ENCODE measurements around the gene MAB21L4.

The MAB21L4 gene

DNA sequence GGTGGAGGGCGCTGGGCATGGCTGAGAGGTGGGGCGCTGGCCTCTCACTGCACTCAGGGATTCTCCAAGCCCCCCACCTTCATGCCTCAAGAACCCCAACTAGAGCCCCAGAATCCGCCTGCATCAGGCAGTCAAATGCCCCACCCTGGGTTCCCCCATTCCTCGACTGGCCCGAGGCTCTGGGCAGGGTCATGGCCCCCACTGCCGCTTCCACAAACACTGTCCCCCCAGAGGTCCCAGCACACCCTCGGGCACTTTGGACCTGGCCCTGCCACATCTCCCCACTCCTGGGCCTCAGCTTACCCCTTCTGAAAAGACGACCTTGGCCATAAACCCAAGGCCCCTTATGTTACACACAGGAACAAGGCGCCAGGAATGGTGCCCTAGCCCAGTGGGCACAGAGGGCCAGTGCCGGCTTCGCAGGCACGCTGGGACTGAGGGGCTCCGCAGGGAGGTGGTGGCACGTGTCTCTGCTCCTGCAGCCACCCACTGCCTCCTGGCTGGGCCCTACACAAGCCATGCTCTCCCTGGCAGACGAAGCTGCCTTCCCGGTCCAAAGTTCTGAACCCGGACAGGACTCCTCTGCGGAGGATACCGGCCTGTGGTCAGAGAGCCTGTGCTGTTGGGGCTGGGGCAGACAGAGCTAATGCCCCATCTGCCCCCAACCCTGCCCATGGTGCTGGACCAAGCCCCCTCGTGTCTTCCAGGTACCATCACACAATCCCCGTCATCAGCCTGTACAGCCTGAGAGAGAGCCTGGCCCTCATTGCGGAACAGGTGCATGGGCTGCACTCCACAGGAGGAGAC, 20.5 kb downstream of the MAB21L4 start:
- no peak for DNase-seq

DNA sequence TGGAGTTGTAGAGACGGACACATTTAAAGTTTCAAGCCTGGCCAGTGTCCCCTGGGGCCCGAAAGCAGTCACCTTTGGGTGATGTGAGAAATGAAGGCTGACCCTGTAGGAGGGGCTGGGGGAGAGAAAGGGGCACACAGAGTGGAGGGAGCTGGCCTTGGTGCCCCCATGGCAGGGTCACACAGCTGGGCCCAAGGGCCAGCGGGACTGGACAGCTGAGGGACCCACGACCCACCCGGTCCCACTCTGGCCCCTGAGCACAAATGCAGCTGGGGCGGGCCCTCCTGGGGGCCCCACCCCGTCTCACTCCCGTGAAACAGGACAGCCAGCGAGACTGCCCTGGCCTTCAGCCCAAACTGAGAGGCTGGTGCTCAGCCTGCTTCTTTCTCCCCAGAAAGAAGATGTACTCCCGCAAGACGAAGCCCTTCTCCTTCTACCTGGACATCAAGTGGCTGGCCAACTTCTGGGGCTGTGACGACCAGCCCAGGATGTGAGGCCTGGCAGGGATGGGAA, 21.2 kb downstream of the MAB21L4 start:
- DNase-seq, result no peak

- DNase-seq, result no peak
Observed at GRCh38 chr2:240873805-240874714, 21.9 kb downstream of the MAB21L4 start.

DNA sequence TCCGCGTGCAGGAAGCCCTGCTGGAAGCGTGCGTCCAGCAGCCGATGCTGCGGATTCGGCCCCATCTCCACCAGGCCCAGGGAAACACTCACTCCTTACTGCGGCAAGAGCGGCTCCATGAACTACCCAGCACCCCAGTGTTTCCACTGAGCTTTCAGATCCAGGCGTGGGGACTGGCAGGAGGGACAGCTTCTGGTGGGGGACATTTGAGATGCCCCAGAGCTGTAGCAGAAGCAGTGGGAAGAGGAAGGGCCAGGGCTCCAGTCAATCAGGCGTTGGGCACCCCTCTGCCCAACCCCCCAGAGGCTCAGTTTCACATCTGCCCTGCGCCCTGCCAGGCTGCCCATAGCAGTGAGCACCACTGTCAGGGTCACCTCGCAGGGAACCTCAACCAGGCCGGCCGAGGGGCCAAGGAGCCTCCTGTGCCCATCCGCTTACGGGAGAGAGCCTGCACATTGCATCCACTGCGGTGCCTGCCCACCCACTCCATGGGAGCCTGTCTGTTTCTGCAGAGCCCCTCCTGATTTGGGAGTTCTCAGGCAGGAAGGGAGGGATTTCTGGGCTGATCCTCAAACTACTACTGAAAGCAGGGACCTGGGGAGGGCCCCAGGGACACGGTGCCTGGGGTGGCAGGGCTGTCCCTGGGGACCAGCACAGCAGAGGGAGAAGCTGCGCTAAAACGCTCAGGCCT, 22.7 kb downstream of the MAB21L4 start:
- no peak for DNase-seq

GRCh38 chr2:240872317-240873097, 23.4 kb downstream of the MAB21L4 start:
- no peak for DNase-seq

DNA sequence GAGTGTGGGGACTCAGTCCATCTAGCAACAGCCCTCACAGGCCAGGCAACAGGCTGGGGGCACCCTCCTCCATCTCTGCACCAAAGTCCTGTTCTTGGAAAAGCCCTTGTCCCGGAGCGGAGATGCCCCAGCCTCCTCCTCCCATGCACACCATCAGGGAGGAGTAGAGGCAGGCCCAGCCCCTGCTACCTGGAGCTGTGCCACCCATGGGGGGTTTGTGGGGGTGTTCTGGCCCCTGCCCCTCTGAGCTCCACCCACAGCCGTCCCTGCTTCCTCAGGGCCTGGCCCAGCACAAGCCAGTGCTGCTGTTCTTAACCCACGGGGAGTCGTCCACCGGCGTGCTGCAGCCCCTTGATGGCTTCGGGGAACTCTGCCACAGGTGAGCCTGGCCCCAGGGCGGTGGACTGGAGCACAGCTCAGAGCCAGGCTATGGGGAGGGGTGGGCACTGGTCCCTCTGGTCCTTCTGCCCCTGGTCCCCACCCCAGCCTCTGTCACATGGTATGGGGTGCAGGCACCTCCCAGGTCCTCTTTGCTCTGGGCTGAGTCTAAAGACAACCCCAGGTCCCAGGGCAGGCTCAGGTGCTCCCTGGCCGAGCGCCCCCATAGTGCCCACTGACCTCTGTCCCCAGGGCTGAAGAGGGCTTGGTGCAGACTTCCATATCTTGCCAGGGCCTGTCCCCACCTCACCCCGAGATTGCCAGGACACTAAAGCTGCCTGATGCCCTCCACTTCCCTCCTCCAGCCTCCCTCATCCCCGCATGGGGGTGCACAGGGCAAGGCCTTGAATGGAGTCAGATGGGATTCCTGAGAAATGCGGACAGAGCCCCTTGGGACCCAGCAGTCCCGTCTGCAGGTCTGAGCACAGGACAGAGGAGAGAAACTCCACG, 24.6 kb downstream of the MAB21L4 start:
- DNase-seq, result no peak

- DNase-seq, result no peak
Observed at GRCh38 chr2:240869956-240870875, 25.7 kb downstream of the MAB21L4 start.

DNA sequence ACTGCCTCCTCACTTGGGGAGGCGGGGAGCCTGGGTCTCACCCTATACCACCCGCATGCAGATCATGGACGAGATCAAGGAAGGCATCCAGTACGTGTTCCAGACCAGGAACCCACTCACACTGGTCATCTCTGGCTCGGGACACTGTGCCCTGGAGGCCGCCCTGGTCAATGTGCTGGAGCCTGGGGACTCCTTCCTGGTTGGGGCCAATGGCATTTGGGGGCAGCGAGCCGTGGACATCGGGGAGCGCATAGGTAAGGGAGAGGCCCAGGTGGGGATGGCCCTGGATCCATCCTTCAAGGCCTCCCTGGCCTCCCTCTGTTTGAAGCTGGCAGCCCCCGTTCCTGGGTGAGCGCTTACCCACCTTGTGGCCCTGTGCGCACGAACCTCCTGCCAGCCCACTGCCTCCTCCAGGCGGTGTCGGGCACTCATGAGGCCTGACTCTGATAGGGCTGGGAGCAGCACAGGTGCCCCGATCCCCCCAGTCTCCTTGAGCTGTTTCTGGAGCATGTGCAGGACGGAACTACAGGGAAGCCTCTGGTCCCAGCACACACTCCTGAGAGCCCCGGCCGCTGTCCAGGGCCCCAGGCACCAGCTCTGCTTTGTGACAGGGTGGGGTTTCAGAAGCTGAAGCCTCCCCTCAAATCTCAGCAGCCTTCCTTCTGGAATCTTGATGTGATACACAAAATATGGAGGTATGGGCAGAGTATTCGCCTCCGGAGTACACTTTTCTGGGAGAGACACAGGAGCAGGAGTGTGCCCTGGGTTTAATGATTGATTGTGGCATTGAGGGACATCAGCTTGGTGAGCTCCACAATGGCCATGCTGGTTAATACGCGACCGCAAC, 26.6 kb downstream of the MAB21L4 start:
- DNase-seq, result no peak

GRCh38 chr2:240868286-240869108, 27.5 kb downstream of the MAB21L4 start, which contains the start of gene AGXT:
TSS of gene AGXT (plus strand) at chr2:240868824. CDS start at chr2:240868866, 42 bp downstream.
- DNase-seq, result no peak

GRCh38 chr2:240865391-240865790, 30.6 kb downstream of the MAB21L4 start:
- no peak for DNase-seq

- no peak for DNase-seq
Observed at GRCh38 chr2:240864475-240864874, 31.5 kb downstream of the MAB21L4 start.

- DNase-seq, result no peak
Observed at GRCh38 chr2:240861547-240861946, 34.4 kb downstream of the MAB21L4 start.

GRCh38 chr2:240858871-240859270, 37.1 kb downstream of the MAB21L4 start:
- no peak for DNase-seq

DNA sequence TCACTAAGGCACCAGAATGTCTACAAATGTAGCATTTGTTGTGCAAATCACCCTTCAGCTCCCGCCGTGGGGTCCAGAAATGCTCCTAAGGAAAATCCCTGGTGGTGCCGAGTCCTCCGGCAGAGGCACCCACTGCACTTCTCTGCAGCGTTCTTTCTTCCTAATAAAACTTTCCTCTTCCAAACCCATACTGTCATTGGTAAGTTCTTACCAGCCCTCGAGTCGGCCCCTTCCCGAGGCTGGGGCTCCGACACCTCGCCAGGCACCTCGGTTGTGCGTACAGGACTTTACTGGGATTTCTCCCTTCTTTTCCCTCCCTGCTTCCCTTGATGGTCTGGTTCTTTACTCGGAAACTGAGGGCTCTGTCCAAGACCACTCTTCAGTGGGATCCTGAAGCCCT, 37.6 kb downstream of the MAB21L4 start:
- DNase-seq, result no peak

GRCh38 chr2:240857039-240858008, 38.6 kb downstream of the MAB21L4 start:
- DNase-seq, result no peak

DNA sequence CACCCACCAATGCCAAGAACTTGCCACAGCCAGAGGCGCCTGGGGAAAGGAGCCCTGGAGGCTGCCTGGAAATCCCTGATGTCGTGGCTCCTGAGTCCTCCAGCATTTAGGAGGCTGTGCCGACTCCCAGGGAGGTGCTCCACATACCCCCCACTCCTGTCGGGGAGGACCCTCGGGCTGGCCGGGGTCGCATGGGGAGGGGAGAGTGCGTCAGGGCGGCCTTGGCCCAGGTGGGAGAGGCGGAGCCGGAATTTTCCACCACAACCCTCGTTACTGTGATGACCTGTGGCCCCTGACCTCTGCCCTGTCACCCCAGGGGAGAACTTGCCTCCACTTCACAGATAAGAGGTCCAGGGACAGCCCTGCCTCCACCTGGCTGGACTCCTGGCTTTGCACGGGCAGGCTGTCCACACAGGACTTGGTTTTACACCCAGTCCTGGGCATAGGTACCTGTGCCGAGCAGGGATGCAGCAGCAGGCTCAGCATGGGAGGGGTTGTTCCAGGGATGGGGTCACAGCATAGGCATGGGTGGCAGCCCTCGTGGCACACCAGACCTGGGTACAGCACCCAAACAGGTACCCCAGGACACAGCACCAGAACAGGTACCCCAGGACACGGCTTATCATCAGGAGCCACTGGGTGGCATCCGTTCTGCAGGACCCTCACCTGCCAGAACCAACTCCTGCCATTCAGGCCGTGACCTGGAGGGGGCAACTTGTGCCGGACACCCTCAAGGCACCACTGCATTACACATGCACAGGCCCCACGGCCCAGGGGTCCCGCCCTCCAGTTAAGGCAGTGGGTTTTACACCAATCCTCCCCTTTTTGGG, 39.6 kb downstream of the MAB21L4 start:
- no peak for DNase-seq
